Measurements from ENCODE around the gene MAP6D1.

MAP6D1 gene

GRCh38 chr3:183823963-183824362, 1.4 kb downstream of the MAP6D1 start:
- DNase-seq (ENCODE audit: low read depth), result no peak

GRCh38 chr3:183822631-183823030, 2.7 kb downstream of the MAP6D1 start:
- peak; percentile 42 for DNase-seq (ENCODE audit: low read depth)

- DNase-seq (ENCODE audit: low read depth), result no peak
These were observed 5.5 kb downstream of the MAP6D1 start for GRCh38 chr3:183819831-183820230.

- no peak for DNase-seq (ENCODE audit: low read depth)
These were observed 6.4 kb downstream of the MAP6D1 start for GRCh38 chr3:183818706-183819624.

DNA sequence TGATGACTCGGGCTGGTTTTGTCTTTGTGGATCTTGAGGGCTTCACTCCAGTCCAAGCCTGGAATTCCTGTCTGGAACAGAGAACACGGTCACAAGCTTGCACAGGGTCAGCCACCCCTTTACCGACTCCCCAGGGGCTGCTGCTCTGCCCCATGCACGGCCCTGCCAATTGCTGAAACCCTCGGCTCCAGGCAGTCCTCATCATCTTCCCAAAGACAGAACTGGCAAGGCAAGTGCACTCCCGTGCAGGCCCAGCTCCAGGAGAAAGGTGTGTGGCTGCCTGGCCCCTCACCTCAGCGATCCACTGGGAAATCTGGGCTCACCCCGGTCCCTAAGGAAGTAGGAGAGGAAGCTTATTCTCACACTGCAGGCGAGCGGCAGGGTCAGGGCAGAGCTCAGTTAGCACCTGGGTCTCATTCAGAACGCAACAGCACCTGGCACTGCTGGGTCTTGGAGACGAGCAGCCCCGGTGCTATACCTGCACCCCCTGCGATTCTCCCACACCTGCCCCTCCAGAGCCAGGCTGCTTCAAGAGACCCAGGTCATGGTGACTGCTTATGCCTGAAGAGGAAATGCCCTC, 7.2 kb downstream of the MAP6D1 start:
- DNase-seq (ENCODE audit: low read depth), result no peak

- DNase-seq (ENCODE audit: low read depth), result no peak
These were observed 7.7 kb downstream of the MAP6D1 start for GRCh38 chr3:183817639-183818038.

- no peak for DNase-seq (ENCODE audit: low read depth)
These were observed 8.5 kb downstream of the MAP6D1 start for GRCh38 chr3:183816681-183817510.

DNA sequence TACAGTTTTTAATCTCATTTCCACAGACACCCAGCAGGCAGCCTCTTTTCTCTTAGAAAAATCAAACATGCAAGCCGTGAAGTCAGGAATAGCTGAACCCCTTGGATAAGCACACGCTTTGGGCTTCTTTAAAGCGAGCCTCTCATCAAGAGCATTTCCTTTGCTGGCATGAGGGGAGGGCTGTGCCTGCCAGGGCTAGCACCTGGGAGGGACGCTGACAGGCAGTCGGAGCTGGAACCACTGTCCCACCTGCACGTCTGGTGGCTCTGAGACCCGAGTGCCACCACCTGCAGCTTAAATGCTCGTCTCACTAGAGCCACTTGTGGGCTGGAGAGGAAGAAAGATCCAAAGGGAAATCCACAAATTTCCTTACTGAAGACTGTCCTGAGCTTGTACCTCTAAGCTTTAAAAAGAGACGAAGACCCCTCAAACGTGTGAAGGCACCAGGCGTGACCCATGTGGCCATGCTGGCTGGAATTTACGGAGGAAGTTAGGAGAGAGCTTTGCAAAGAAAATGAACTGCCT, 9.4 kb downstream of the MAP6D1 start:
- DNase-seq (ENCODE audit: low read depth), result no peak

DNA sequence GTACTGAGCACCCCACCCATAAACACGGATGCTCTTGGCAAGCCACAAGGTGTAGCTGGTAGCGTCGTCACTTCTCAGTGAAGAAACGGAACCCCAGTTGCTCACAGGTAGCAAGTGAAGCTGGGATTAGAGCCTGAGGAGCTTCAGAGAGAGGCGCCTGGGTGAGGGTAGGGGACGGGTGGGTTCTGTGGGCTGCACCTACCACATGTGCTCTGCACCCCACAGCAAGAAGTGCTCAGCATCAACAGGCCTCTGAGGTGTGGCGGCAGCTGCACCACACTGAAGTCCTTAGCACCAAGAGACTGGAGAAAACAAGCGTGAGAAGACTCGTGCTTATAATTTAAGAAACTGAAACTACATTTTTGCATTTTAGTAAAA, 9.8 kb downstream of the MAP6D1 start:
- DNase-seq (ENCODE audit: low read depth), result no peak

DNA sequence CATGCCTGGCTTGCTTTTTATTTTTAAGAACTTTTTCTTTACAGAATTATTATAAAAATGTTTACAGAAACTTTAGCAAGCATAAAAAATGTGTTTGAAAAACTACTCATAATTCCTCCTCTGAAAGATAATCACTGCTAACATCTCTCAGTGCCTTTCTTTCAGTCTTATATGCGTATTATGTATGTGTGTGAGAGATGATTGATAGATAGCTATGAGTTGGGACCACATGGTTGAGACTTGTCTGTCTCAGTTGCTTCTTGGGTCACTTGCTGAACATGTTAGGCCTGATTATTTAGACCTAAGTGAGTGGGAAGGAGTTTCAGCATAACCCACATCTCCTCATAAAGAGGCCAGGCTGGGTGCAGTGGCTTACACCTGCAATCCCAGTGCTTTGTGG, 11.1 kb downstream of the MAP6D1 start:
- DNase-seq (ENCODE audit: low read depth), result no peak

GRCh38 chr3:183812761-183813445, 12.5 kb downstream of the MAP6D1 start:
- DNase-seq (ENCODE audit: low read depth), result no peak

DNA sequence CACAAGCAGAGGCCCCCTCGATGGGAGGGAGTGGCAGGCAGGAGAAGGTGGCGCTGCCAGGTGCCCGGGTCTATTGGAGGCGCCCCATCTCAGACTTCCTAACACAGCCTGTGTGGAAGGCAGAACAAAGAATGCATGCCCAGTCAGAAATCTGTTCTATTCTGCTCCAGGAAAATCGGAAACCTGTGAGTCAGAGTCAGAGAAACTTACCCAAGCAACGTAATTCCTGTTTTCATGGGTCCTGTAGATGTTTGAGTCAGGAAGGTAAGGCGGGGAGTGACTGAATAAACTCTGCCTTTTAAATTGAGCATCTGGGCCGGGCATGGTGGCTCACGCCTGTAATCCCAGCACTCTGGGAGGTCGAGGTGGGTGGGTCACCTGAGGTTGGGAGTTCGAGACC, 13.7 kb downstream of the MAP6D1 start:
- DNase-seq (ENCODE audit: low read depth), result no peak

GRCh38 chr3:183810643-183811594, 14.5 kb downstream of the MAP6D1 start:
- DNase-seq (ENCODE audit: low read depth), result no peak

DNA sequence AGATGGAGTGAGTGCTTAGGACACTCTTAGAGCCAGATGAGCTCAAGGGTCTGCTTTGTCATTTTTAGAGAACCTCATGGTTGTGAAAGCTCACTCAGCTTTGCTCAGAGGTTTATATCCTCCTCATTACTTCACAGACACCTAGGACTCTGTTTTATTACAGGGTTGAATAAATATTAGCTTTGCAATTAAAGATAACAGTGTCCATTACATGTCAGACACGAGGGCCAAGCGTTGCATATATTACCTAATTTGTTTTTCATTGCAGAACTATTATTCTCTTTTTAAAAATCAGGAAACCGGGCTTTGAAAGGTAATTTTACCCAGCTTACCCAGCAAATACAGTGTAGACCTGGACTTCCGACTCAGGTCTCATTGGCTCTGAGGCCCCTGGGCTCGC, 16.1 kb downstream of the MAP6D1 start:
- no peak for DNase-seq (ENCODE audit: low read depth)

- no peak for DNase-seq (ENCODE audit: low read depth)
These were observed 17.0 kb downstream of the MAP6D1 start for GRCh38 chr3:183808355-183808754.

- no peak for DNase-seq (ENCODE audit: low read depth)
These were observed 17.5 kb downstream of the MAP6D1 start for GRCh38 chr3:183807881-183808280.

DNA sequence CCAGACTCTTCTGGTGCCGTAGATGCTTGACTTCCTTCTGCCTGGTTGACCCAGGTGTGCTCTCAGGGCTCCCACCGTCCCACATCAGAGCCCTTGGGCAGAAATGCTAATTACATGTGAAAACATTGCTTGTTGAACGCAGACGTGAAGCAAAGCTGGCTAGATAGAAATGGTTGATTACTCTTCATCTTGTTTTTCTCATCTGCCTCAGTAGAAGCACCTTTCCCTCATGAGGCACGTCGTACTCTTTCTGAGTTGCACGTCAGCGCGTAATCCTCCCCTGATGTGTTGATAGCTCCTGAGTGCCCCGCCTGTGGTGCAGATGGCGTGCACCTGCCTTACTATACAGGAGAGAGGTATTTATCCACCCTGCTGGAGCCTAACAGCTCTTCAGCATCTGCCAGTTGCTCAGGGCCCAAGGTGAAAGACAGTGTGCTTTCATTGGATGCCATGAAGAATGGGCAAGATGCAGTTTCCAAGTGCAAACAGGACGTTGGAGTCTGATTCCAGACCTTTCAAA, 18.1 kb downstream of the MAP6D1 start:
- no peak for DNase-seq (ENCODE audit: low read depth)

GRCh38 chr3:183802989-183803388, 22.4 kb downstream of the MAP6D1 start:
- DNase-seq (ENCODE audit: low read depth), result peak; percentile 42

DNA sequence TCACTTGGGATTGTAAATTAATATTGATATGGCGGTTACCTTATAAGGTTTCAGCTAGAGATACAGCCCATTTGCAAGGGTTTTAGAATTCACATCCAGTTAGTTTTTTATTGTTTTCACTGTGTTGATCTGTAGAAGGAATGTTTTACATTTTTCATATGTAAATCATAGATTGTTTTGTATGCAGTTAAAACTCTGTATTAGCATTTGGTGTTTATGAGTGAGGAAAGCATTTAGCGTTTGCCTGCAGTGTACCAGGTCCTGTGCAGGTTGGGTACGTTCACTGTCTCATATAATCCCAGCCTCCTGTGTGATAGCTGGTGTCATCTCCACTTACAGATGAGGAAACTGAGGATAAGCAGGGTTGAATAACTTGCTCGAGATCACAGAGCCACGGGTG, 23.8 kb downstream of the MAP6D1 start:
- no peak for DNase-seq (ENCODE audit: low read depth)

GRCh38 chr3:183800243-183800863, 25.0 kb downstream of the MAP6D1 start:
- DNase-seq (ENCODE audit: low read depth), result no peak

Measured in amniotic epithelial cell (primary cell).